Right hindlimb (tissue), 1 donor: ENCODE data around the gene HDAC2.

Experiments used
- DNase-seq: peaks from one replicate; pipeline ENCODE4 v3.0.0-alpha.2; 2018

HDAC2 gene

DNA sequence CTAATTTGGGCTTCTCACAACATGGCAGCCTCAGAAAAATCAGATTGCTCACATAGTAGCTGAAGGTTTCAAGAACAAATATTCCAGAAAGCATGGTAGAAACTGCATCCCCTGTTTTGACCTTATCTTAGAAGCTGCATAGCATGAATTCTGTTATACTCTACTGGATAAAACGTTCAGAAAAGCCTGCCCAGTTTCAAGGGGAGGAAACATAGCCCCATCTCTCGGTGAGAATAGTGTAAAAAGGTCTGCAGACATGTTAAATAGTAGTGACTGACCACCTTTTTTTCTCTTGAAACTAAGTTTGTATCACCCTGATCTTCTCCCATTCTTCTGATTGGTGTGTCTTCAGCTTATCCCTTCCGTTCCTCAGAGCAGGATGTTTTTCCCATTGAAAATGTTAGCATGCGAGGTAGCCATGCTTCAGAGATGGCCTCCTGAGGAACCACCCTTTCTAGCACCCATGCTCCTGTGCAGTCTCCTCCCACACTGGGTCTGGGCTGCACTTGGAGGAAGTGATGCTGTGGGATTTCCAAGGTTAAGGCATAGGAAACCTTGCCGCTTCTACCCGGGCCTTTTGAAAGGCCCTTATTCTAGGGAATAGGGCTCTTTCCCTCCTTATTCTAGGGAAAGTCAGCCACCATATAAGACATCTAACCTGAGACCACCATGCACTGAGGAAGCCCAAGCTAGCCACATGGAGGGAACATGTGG is 63.7 kb downstream of the HDAC2 start:
- DNase-seq, result no peak

DNA sequence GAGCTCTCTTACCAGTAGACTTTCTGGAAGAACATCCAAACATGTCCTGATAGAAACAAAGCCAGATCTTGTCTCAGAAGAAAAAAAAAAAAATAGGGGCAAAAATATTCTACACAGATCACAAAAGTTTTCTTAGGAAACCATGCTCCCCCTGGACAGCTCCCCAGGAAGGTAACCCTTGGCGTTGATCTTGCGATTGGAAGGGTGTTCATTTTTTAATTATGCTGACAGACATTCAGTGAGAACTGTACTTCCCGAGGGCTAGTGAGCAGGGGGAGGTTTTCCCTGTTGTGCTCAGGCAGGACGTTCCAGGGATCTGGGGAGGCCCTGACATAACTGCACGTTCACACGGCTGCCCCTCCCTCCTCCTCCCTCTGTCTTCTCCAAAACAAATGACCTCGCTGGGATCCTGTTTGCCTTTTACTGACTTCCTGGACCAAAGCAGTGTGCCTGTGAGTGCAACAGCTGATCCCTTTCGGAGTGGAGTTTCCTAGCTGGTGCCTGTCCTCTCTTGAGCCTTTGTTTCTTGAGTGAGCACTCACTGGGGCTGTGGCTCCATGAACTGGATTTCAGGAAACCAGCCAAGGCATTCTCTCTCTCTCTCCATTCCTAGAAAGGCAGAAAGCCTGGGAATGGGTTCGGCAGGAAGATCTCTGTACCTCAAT is 67.2 kb downstream of the HDAC2 start:
- DNase-seq, result peak; percentile 70

DNA sequence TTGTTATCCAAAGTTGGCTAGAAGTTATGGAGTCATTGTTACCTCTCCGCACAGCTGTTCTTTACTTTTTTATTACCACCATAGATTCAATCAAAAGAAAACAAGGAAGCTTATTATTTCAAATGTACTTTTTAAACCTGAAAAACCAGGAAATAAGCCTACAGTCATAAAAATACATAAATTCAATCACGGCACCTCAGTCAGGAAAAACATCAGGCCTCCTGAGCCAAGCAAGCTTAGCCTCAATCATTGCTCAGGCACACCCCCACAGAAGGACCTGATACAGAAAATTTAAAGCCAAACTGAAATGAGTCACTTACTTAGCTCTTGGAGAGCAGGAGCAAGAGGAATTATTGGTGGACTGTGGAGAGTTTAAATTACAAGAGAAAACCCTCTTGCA is 69.5 kb downstream of the HDAC2 start:
- no peak for DNase-seq

DNA sequence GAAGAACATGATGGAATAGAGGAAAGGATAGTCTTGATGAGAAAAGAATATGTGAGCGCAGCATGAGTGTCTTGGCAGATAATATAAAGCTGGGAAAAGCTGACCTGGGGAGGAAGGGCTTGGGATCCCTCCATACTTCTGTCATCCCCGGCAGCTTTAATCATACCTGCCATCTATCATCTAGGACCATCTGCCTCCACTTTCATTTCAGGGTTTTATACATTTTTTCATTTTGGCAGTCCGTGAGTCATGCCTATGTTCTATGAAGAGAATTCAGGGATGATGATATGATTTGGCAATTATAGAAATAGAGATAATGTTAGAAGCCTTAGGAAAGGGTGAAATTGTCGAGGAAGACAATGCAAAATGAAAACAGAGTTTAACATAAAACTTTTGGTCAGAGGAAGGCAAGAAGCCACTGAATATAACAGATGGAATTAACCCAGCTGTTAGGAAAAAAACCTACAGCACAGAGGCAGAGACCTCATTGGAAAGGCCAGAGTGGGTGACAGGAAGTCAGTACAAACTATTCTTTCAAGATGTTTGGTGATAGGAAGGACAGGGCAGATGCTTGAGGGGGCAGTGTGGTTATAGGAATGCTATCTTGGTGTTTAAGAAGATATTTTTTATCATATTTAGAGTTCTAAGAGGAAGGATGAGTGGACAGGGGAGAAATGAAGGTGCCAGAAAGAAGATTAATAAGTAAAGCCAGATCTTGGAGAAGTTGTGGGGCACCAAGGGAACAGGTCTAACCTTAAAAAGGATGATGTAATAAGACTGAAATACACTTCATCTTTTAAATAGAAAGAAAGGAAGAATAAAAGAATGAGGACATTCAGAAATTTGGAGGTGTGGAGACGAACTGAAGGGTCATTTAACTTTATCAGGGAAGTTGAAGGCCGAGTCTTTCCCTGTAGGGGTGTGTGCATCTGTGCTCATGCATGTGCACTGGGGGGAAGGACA is 76.0 kb downstream of the HDAC2 start:
- DNase-seq, result peak; percentile 49

DNA sequence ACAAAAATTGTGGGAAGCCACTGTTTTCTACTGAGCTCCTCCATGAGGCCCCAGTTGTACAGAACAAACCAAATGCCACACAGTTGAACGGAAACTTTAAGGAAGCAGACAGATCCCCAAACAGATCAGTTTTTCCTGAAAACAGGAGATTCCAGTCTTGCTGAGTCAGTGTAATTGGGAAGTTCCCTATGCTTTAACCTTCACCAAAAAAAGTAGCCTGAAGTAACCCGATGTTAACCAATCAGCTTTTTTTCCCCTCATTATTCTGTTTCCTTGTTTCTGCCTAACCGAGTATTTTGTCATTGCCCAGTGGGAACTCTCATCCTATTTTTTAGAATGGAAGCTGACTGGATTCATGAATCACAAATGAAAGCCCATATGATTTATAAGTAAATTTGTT is 77.1 kb downstream of the HDAC2 start:
- DNase-seq, result no peak

DNA sequence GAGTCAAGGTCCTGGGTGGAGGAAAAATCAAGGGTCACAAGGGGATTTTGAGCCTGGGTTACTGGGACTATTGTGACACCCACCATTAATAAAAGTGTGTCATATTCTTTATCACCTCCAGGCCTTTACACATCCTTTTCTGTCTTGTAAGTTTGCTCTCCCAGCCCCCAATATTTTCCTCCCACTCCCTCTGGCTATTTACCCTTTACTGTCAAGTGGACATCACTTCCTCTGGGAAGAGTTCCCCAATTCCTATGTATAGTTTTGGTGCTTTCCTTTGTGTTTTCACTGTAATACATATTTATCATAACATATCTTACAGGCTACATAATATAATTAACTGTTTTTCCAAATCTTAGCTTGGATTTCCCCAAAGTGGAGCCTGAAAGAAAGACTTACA is 77.5 kb downstream of the HDAC2 start:
- no peak for DNase-seq

DNA sequence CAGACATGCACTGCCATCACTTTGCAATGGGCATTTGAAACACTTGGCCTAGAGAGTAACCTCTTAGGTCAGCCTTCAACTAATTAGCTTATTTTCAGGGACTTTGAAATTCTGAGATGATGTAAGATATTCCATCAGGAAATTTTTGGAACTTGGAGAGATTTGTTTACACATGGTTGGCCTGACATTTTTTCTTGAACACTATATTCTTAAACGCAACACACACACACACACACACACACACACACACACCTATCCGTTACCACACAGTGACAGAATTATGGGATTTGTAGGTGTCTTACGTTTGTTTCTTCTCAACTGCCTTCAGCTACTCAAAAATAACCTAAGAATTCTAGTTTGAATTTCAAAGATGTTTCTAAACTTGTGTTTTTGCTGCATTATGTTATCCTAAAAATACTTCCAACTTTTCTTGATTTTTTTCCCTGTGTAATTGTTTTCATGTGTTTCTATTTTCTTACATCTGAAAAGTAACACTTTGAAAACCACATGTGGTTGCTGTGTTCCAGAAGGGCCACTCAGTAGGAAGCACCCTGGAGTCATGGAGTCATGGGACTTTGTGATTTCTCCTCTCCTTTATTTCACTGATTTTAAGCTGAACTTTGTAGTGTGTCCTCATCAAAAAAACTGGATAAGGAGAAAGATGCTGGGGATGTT is 81.9 kb downstream of the HDAC2 start:
- DNase-seq, result no peak

DNA sequence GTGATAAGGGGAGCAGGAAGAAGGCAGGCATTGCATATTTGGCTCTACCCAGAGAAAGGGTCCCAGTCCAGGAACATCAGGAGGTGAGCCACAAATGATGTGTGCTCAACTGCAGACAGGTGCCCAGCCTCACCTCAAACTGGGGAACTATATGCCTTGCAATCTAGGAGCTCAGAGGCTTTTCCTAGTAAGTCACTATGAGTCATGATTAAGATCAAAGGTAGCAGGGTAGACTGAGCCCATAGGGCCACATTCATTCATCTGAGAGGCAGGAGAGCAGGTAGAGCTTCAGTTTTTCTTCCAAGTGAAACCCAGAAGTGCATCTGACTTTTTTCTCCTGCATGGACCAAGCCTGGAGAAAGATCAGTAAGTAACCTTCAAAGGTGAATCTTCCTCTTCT is 82.5 kb downstream of the HDAC2 start:
- DNase-seq, result no peak

DNA sequence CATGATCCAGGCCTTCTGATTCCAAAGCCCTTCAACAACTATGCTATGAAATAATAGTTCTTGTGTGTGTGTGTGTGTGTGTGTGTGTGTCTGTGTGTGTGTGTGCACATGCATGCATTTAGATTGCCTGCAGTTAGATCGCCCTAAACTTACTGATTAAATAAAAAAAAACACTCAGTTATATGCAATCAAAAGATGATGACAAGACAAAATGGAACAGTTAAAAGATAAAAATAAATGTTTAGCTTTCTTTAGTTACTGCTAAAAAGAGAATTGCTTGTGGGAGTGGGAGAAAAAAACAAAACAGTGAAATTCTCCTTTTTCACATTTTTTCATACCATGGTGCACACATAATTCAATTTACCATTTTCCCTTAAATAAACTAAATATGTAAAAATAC is 84.4 kb downstream of the HDAC2 start:
- DNase-seq, result no peak

DNA sequence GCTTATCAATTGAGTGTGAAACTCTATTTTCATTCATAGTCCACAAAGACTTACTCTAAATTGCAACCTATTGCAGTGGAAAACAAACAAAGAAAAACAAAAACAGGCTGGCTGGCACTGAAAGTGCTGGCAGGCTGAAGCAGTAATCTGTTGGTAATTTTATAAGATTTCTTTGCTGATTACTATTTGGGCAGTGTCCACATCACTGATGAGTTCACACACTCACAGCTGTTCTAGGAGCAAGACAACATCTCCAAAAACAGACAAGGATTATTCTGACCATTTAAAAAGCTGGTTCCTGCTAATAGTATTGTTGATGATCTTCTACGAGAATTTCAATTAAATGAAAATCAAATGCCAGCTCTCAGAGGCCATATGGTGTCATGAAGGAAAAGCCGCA is 86.9 kb downstream of the HDAC2 start:
- no peak for DNase-seq
